ENCODE results near the gene ZNF205.
"Not testable (repeated sequence)": the region's sequence is repeated elsewhere in the genome, so short reads cannot be mapped to it uniquely, and the experiment has no call there.

Gene ZNF205

DNA sequence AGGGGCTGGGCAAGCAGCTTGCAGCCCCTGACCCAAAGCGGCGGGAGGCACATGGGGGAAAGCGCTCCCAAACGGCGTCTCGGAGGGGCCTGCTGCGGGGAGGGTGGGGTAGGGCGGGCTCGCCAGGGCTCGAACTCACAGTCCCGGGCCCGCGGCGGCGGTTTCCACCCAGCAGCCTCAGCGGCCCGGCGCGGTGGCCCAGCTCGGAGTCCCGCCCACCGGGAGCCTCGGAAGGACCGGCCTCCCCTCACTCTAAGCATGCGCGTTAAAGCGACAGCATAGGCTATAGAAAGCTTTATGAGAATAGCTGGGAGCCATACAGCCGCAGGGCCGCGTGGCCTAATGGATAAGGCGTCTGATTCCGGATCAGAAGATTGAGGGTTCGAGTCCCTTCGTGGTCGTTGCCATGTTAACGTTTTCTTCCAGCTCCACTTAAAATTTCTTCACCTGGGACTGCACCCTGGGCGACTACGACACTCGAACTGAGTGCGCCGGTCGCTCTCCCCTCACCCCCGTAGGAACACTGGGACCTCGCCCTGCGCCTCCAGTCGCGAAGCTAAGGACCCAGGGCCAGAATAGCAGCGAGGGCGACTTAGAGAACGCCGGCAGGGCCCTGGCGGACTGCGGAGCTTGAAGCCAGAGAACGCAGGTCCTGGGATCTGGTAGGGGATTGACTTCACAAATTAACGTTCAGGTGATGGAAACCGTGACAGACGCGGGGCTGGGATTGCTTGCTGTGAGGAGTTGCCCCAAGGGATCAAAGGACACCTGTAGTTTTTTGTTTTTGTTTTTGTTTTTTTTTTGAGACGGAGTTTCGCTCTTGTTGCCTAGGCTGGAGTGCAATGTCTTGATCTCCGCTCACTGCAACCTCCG, 38.2 kb downstream of the ZNF205 start:
- DNase-seq, result peak; percentile 99 to 100

DNA sequence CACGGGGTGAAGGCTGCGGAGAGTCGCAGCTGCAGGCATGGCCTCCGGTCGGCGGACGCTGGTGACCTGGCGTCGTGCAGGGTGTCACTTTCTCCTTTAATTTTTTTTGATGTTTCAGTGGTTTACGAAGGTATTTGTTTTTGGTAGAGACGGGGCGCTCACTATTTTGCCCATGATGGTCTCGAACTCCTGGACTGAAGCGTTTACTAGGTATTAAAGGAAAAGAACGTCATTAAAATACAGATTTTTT, 39.6 kb downstream of the ZNF205 start:
- DNase-seq, result no peak

DNA sequence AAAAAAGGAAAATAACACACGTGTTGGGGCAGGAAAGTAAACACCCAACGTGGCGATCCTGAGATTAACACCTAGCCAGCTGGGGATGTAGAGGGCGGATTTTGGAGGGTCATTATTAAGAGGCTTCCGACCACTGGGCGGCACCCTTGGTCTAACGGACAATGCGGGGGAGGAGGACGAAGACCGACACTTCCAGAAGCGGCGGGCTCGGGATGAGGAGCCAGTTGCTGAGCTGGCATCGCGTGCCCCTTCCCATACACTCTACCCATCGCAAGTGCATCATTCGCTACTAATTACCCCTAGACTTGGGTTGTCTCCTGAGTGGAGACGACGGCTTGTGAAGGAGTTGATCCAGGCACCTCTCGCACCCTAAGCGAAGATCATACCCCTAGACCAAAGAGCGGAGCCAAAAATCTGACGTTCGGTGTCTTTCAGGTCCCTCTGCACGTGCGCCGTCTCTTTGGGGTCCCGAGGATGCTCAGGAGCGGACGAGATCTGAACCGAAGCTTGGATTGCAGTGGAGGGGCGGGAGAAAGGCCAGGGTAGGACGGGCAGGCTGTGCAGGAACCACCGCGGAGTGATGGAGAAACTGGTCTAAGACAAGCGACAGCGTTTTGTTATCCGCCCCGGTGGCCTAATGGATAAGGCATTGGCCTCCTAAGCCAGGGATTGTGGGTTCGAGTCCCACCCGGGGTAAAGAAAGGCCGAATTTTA, 40.0 kb downstream of the ZNF205 start:
- DNase-seq, result peak; percentile 86 to 97

DNA sequence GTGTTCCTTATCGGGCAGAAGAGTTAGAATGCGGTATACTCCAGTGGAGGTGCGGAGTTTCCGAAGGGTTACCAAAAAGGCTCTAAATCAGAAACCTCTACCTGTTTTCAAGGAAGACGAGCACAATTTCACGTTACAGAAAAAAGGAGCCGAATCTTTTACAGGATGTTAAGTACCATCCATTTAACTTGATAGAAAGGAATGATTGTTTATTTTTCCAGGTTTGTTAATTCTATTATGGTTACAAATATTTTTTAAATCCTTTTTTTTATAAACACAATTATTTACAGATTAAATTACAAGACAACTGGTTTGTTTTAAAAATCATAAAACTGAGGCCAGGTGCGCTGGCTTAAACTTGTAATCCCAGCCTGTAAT, 40.6 kb downstream of the ZNF205 start:
- DNase-seq, result no peak

DNA sequence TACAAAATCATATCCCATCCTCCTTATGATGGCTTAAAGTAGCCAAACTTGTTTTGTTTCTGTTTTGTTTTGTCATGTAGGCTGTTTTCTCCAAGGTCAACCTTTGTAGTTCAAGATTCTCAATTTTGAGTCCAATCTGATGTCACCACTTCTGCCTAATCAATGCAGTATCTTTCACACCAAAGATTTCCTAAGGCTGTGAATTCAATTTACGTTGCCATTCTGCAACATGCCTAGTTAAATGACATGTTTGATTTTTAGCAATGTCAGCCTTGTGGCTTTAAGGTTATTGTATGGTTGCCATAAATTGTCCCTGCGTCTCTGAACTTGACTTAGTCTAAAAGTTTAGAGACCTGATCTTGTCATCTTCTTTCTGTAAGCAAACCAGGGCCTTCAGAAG, 42.8 kb downstream of the ZNF205 start:
- no peak for DNase-seq

DNA sequence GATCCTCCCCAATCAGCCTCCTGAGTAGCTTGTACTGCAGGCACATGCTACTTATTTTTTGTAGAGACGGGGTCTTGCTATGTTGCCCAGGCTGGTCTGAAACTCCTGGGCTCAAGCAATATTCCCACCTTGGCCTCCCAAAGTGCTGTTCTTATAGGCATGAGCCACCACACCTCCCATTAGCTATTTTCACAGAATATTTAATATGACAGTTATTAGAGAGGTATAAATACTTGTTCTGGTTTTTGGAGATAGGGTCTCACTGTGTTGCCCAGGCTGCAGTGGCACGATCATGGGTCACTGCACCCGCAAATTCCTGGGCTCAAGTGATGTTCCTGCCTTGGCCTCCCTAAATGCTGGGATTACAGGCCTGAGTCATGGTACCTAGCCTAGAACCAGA, 43.6 kb downstream of the ZNF205 start:
- DNase-seq, result no peak

DNA sequence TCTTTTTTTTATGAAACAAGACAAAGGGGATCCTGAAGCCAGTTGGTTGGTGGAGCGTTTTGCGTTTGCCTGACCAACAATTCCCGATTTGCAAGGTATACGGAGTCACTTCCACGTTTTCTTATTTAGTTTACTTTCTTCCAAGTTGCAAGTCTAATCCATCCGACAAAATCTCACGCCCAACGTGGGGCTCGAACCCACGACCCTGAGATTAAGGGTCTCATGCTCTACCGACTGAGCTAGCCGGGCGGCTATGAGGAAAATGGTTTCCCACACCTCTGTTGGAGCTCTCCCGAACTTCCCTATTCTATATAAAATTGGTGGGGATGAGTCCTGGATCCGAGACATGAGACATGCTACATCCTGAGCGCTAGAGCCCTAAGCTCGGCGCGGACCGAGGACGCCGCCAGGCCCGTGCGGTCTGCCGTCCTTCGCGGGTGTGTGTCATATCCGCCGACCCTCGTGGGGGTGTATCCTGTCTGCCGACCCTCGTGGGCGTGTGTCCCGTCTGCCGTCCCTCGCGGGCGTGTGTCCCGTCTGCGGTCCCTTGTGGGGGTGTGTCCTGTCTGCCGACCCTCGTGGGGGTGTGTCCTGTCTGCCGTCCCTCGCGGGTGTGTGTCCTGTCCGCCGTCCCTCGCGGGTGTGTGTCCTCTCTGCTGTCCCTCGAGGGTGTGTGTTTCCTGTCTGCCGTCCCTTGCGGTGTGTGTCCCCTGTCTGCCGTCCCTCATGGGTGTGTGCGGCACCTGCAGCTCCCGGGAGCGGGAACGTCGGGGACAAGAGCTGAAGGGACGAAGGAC, 45.0 kb downstream of the ZNF205 start:
- peak; percentile 43 to 85 for DNase-seq

DNA sequence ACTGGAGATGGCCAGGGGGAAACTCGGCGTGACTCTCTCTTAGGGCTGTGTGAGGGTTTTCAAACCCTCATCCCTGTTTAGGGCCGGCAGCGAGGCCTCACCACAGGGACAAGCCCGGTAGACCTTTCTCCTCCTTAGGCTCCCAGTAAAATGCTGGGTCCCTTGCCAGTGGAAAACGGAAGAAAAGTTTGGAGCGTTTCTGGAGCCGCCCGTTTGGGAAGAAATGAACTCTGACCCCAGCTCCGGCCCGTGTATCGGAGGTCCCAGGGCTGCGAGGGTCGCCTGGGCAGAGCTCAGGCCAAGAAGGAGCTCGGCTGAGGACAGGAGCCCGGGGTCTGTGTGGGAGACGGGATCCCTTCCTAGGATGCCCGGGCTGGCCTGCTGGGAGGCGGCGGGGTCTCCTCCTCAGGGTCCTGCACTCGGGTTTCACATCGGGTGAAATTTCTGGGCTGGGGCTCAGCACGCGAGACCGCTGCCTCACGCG, 45.7 kb downstream of the ZNF205 start:
- DNase-seq, result no peak

DNA sequence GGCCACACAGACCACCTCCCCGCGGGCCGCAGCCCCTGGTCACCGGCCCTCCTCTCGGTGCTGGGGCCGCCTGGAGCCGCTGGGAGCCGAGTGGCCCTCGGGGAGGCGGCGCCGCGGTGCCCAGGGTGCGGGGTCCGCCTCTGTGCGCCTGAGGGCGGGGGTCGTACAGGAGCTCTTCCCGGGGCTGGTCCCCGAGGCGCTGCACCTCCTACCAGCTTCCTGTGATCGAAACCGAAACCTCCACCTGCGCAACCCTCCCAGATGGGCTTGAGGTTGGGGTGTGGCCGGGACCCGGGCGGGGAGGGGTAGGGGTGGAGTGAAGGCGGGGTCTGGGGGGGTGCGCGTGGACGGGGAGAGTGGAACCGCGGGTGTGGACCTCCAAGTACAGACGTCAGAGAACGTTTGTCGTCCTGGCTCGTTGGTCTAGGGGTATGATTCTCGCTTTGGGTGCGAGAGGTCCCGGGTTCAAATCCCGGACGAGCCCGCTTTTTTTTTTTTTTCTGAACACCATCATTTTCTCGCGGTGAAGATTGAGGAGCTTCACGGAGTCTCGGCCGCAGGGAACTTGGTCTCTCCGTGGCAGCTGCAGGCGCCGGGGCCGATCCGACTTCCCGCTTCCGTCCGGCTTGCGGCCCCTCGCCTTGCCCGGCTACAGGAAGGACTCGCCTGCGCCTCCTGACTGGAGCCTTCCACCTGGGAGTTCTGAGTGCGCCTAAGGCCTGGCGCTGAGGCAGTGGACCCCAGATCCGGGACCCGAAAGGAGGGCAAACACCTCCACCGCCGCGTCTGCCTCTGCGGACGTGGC, 46.3 kb downstream of the ZNF205 start:
- DNase-seq, result peak; percentile 49 to 53

DNA sequence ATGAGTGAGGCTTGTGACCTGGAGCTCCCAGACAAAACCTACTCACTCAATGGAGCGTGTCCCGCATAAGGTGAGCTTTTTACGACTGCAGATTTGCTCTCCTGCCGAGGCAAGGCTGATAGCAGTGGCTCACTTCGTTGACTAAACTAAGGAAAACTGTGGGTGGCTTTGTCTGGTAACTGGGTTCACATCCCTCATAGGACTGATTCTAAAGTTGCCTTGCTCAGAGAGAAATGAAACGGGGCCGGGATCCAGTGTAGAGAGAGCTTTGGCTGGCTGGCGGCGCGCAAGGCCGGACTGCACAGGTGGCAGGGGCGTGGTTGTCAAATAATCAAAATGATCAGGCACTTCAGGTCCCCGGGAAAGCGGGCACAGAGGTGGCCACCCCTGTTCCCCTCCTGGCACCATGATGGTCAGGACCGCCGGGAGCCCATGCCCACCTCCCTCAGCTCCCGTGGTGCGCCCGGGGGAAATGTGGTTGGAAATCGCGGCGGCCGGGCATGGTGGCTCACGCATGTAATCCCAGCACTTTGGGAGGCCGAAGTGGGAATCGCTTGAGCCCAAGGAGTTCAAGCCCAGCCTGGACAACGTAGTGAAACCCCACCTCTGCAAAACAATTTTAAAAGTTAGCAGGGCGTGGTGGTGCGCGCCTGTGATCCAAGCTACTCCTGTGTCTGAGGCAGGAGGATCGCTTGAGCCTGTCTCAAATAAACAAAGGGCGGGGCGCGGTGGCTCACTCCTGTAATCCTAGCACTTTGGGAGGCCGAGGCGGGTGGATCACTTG, 49.0 kb downstream of the ZNF205 start:
- DNase-seq, result no peak

DNA sequence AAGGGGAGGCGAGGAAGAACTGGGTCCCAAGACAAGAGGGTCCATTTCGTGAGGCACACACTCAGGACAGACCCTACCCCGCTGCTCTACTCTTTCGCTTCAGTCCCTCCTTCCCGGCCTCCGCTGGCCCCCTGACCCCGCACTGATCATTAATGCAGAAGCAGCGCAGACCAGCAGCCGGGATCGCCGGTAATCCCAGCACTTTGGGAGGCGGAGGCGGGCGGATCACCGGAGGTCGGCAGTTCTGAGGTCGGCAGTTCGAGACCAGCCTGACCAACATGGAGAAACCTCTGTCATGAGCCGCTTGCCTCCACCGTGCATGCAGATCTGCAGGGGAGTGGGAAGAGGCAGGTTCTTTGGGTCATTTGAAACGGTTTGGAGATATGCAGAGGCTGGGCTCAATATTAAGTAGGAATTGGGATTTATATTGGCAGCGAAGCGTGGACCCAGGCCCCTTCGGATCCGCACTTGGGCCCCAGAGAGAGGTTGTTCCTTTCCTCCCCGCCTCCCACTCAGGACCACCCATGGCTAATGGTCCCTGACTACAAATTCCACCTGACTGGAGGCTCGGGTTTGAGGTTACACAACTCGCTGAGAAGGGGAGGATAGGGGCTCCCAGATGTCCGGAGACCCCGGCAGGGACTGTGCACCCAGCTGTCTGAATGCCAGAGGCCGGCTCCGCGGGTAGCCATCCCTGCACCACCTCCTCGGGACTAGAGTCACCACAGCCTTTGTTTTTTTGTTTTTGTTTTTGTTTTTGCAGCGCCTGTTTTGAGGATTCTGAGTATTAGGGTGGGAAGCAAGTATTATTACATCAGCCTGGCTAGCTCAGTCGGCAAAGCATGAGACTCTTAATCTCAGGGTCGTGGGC, 52.0 kb downstream of the ZNF205 start:
- DNase-seq, result no peak

DNA sequence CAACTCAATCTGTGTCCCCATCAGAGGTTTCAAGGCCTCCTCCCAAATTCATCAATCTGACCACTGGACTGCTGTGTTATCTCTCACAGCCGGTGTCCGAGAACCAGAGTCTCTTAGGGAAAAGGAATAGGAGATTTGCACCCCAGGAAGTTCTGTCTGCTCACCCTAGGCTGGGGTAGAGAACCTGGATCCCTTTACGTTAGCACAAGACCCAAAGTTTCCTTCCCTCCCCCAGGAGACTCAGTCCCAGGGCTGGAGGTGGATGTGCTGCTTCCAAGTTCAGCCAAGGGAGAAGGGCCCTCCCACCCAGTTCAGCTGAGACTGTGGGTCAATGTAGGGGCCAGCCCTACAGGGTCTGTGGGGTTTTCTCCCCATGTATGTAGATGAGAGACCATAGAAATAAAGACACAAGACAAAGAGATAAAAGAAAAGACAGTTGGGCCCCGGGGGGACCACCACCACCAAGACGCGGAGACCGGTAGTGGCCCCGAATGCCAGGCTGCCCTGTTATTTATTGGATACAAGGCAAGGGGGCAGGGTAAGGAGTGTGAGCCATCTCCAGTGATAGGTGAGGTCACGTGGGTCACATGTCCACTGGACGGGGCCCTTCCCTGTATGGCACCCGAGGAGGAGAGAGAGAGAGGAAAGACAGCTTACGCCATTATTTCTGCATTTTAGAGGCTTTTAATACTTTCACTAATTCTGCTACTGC, 52.9 kb downstream of the ZNF205 start:
- no peak for DNase-seq

DNA sequence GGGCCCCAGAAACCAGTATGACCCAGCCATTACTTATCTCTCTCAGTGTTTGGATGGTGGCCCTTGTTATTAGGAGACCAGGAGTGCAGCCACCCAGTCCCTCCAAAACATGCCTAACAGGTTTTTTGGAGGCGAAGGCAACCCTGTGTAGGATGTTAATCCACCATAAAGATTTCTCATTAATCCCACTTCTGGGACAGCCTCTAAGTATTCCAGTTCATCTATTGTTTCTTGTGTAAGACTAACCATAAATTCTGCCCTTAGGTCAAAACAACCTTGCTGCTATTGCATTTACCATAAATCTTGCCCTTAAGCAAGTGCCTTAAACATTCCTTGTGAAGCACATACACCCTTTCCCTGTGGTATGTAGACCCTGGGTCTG, 54.1 kb downstream of the ZNF205 start:
- DNase-seq, result no peak

DNA sequence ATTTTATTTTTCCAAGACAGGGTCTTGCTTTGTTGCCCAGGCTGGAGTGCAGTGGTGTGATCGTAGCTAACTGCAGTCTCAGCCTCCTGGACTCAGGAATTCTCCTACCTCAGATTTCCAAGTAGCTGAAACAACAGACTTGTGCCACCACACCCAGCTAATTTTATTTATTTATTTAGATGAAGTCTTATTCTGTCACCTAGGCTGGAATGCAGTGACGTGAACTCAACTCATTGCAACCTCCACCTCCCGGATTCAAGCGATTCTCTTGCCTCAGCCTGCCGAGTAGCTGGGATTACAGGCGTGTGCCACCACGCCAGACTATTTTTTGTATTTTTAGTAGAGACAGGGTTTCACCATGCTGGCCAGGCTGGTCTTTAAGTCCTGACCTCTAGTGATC, 56.3 kb downstream of the ZNF205 start:
- not testable (repeated sequence) for DNase-seq
